GM12878 (cell line): ENCODE measurements around the gene EMP3. TPM values are rescaled to one million over a fixed set of nuclear protein-coding genes. Genes with fewer than 3 reads are reported as not detected.
A peak's percentile ranks its signal among the peaks of the same experiment; 100 is the strongest.

Experiments
- ATAC-seq: fragments of 200-7000 bp; cut with Tn5 transposase; 3 replicates; pipeline ENCODE4 v1.9.1; 2020; ENCODE audit warnings: mild to moderate bottlenecking, moderate library complexity
- BruUV-seq: library from RNA; stranded (reverse); fragments of 400-500 nt; replicated peaks from 2 replicates; lab custom pipeline; 2021; lab: Mats Ljungman, UMichigan
- CTCF ChIA-PET: fragments of 300-600 bp; sonication (Branson Sonifier 250); formaldehyde crosslinking; extraction: SDS; loops from one replicate; lab custom pipeline; 2021; ENCODE audit warnings: inconsistent platforms; lab: Yijun Ruan, JAX
- POLR2A ChIA-PET: fragments of 350-600 bp; formaldehyde crosslinking; extraction: SDS; loops from one replicate; lab custom pipeline; 2021; ENCODE audit warnings: inconsistent platforms; lab: Charles Lee
- RAD21 ChIA-PET: fragments of 300-600 bp; sonication (Branson Sonifier 250); formaldehyde crosslinking; loops from one replicate; lab custom pipeline; 2023; ENCODE audit warnings: antibody characterized with exemption; ENCODE audit not compliant: unreplicated experiment; lab: Charles Lee
- SMC1A ChIA-PET: fragments of 300-600 bp; sonication (Branson Sonifier 250); formaldehyde crosslinking; loops from one replicate; lab custom pipeline; 2023; ENCODE audit not compliant: unreplicated experiment, uncharacterized antibody; lab: Charles Lee
- DNase-seq: peaks from one replicate; pipeline ENCODE4 v3.0.0-alpha.2; 2011; ENCODE audit warnings: low read depth, low spot score
- FAIRE-seq: peaks from 3 replicates; lab custom pipeline; 2011; peaks lifted over from hg19 to GRCh38; lab: Jason Lieb, UNC
- H2AFZ ChIP-seq: 2 replicates; pipeline ENCODE4 v1.6.0; 2011; ENCODE audit warnings: low read depth, low read length, control low read depth; ENCODE audit not compliant: control insufficient read depth
- H3K27ac ChIP-seq: 2 replicates; pipeline ENCODE4 v1.5.1; 2011; ENCODE audit warnings: control low read depth; ENCODE audit not compliant: control insufficient read depth, insufficient read depth
- H3K27me3 ChIP-seq, 2 experiments: replicated peaks in 1 of 2; 2 replicates each; pipeline versions ENCODE4 v1.6.0 to v1.6.1; 2011; ENCODE audit warnings: low read length in 1 of 2; ENCODE audit not compliant: control insufficient read depth in 2 of 2, insufficient read depth in 2 of 2
- H3K36me3 ChIP-seq, 2 experiments: 2 replicates each; pipeline ENCODE4 v1.5.1; 2011; ENCODE audit warnings: low read length in 1 of 2; ENCODE audit not compliant: control insufficient read depth in 2 of 2, insufficient read depth in 2 of 2
- H3K4me1 ChIP-seq: 2 replicates; pipeline ENCODE4 v1.6.1; 2011; ENCODE audit warnings: mild to moderate bottlenecking, low read length, moderate library complexity, mixed read lengths; ENCODE audit not compliant: control insufficient read depth, insufficient read depth
- H3K4me2 ChIP-seq: 2 replicates; pipeline ENCODE4 v1.6.0; 2011; ENCODE audit warnings: control low read depth; ENCODE audit not compliant: control insufficient read depth, insufficient read depth
- H3K4me3 ChIP-seq: fragments of 200-600 bp; sonication (generic); 2 replicates; pipeline ENCODE4 v1.5.1; 2016
- H3K79me2 ChIP-seq: 2 replicates; pipeline ENCODE4 v1.6.0; 2011; ENCODE audit warnings: low read length; ENCODE audit not compliant: control insufficient read depth, insufficient read depth
- H3K9ac ChIP-seq: 2 replicates; pipeline ENCODE4 v1.8.0; 2011; ENCODE audit warnings: low read length, control low read depth, mixed read lengths; ENCODE audit not compliant: control insufficient read depth, insufficient read depth
- H3K9me3 ChIP-seq: replicated peaks from 3 replicates; pipeline ENCODE4 v1.5.1; 2011; ENCODE audit warnings: mild to moderate bottlenecking, low read length; ENCODE audit not compliant: control insufficient read depth, insufficient read depth
- H4K20me1 ChIP-seq: 2 replicates; pipeline ENCODE4 v1.6.0; 2011; ENCODE audit not compliant: control insufficient read depth, insufficient read depth
- BCL11A ChIP-seq: IDR thresholded peaks from 2 replicates; pipeline ENCODE4 v1.6.1; 2011; ENCODE audit warnings: low read depth, low read length
- BMI1 ChIP-seq: fragments of 450-650 bp; IDR thresholded peaks from 2 replicates; pipeline ENCODE4 v1.6.1; 2016; ENCODE audit warnings: mild to moderate bottlenecking, moderate library complexity, borderline replicate concordance
- CBFB ChIP-seq: IDR thresholded peaks from 2 replicates; pipeline ENCODE4 v1.6.1; 2016; ENCODE audit warnings: antibody characterized with exemption, low read depth
- KLF5 ChIP-seq: fragments of 450-650 bp; IDR thresholded peaks from 2 replicates; pipeline ENCODE4 v1.6.1; 2014; ENCODE audit warnings: mild to moderate bottlenecking; ENCODE audit not compliant: partially characterized antibody
- NFIC ChIP-seq: IDR thresholded peaks from 2 replicates; pipeline ENCODE4 v1.6.1; 2012; ENCODE audit warnings: low read depth, mild to moderate bottlenecking, inconsistent platforms, low read length, moderate library complexity
- NR2C1 ChIP-seq: fragments of 450-650 bp; IDR thresholded peaks from 2 replicates; pipeline ENCODE4 v1.6.1; 2017; ENCODE audit warnings: antibody characterized with exemption, mild to moderate bottlenecking, moderate library complexity
- NRF1 ChIP-seq: conservative IDR thresholded peaks from 2 replicates; pipeline ENCODE4 v1.6.1; 2011; ENCODE audit warnings: mild to moderate bottlenecking, low read depth, low read length, improper control_type of control experiment
- PBX3 ChIP-seq: IDR thresholded peaks from 2 replicates; pipeline ENCODE4 v1.6.1; 2011; ENCODE audit warnings: mild to moderate bottlenecking, low read depth, low read length, moderate library complexity; ENCODE audit not compliant: insufficient replicate concordance
- RB1 ChIP-seq: fragments of 450-650 bp; formaldehyde crosslinking; IDR thresholded peaks from 2 replicates; pipeline ENCODE4 v1.6.1; 2017; ENCODE audit warnings: mild to moderate bottlenecking, borderline replicate concordance
- RFX5 ChIP-seq: IDR thresholded peaks from 2 replicates; pipeline ENCODE4 v1.6.1; 2011; ENCODE audit warnings: low read depth, low read length, improper control_type of control experiment
- SMARCA5 ChIP-seq: fragments of 450-650 bp; IDR thresholded peaks from 2 replicates; pipeline ENCODE4 v1.6.1; 2017; ENCODE audit warnings: mild to moderate bottlenecking
- SMC3 ChIP-seq: IDR thresholded peaks from 2 replicates; pipeline ENCODE4 v1.6.1; 2011; ENCODE audit warnings: low read length, improper control_type of control experiment, borderline replicate concordance
- SP1 ChIP-seq: IDR thresholded peaks from one replicate; pipeline ENCODE4 v1.6.1; 2011; ENCODE audit warnings: low read depth, low read length
- SREBF1 ChIP-seq: IDR thresholded peaks from 2 replicates; pipeline ENCODE4 v1.6.1; 2012; ENCODE audit warnings: mild to moderate bottlenecking, low read length
- TBL1XR1 ChIP-seq: IDR thresholded peaks from 2 replicates; pipeline ENCODE4 v1.6.1; 2012; ENCODE audit warnings: low read depth, low read length, improper control_type of control experiment
- YY1 ChIP-seq: IDR thresholded peaks from 2 replicates; pipeline ENCODE4 v1.6.1; 2011; ENCODE audit warnings: low read depth, mild to moderate bottlenecking, low read length
- ZNF622 ChIP-seq: fragments of 450-650 bp; IDR thresholded peaks from 2 replicates; pipeline ENCODE4 v1.6.1; 2017; ENCODE audit warnings: mild to moderate bottlenecking, inconsistent platforms
- WGBS: methylation state at CpG from one replicate; pipeline ENCODE4 v1.1.6; 2016; ENCODE audit warnings: low lambda C conversion rate; ENCODE audit not compliant: insufficient replicate concordance, insufficient coverage; ENCODE audit errors: missing lambda C conversion rate; 5-methylcytosine and 5-hydroxymethylcytosine counted together
- in situ Hi-C: fragments of 300-500 bp; cut with MboI; formaldehyde crosslinking; loops from 9 replicates; pipeline ENCODE4 v1.14.3; 2018; ENCODE audit warnings: mixed read lengths
- intact Hi-C: fragments of 100-400 bp; cut with micrococcal nuclease; formaldehyde crosslinking; loops from one replicate; pipeline ENCODE4 v1.14.2; 2022; ENCODE audit not compliant: unreplicated experiment
- polyA plus RNA-seq, 11 experiments: library from polyadenylated mRNA; depleted of rRNA in 4 of 11; unstranded in 6 of 11; stranded (reverse) in 5 of 11; fragments of >200 nt; fragmentation: Nextera tagmentation in 4 of 11; fragmentation: Illumina TruSeq in 1 of 11; extraction: Ambion mirVana in 4 of 11; extraction: Trizol in 1 of 11; gene quantifications; 1 replicate in 1 of 11; 2 replicates in 10 of 11; pipeline versions ENCODE4 v1.2.1 to v1.2.3, GENCODE V29; 2011 to 2016; ENCODE audit warnings: inconsistent platforms in 2 of 11, missing spikeins in 2 of 11, low read depth in 1 of 11
- total RNA-seq, 4 experiments: library from RNA; depleted of rRNA in 3 of 4; stranded (reverse); fragments of >200 nt in 3 of 4; fragmentation: Illumina TruSeq in 1 of 4; extraction: Trizol in 1 of 4; gene quantifications; 2 replicates each; pipeline versions ENCODE4 v1.2.1 to v1.2.3, GENCODE V29; 2013 to 2021
- TF ChIP-seq, protein P1 (sequence below): IDR thresholded peaks from 2 replicates; pipeline ENCODE4 v1.6.1; 2012; ENCODE audit warnings: low read depth, low read length, improper control_type of control experiment
- TF ChIP-seq, protein P2 (sequence below): IDR thresholded peaks from 2 replicates; pipeline ENCODE4 v1.6.1; 2011; ENCODE audit warnings: low read depth, mild to moderate bottlenecking, low read length, moderate library complexity, borderline replicate concordance; ENCODE audit errors: extremely low read depth
- TF ChIP-seq, protein P3 (sequence below), 3 experiments: IDR thresholded peaks in 2 of 3; conservative IDR thresholded peaks in 1 of 3; 2 replicates each; pipeline ENCODE4 v1.5.1; 2011; ENCODE audit warnings: low read depth in 3 of 3, low read length in 3 of 3, mild to moderate bottlenecking in 3 of 3, control low read depth in 2 of 3, moderate library complexity in 2 of 3, inconsistent platforms in 1 of 3, mixed read lengths in 1 of 3; ENCODE audit not compliant: control insufficient read depth in 2 of 3, insufficient read depth in 1 of 3; ENCODE audit errors: extremely low read depth in 1 of 3

The EMP3 gene
- total and polyA plus RNA-seq, 10 of the 15 experiments (the other 5 are each of a cell fraction or from before 2014, with no cell fraction given) = 53.2 to 224 (median 134) TPM

DNA sequence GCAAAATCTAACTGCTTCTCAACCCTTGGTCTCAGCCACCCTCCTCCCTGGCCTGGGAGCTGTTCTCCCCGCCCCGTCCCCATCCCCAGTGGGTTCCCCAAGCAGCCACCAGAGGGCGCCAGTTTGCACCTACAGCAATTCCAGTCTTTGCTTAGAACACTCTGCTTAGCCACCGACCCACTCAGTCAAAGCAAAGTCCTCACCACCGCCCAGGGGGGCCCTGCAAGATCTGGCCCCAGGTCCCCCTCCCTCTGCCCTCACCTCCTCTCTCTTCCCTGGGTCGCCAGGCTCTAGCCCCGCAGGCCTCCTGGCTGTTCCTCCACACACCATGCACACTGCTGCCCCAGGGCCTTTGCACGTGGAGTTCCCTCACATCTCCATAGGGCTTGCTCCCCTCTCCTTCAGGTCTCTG lies 26.0 kb downstream of the EMP3 start:
- H3K27ac ChIP-seq = no peak overlapping the region
- RAD21 ChIA-PET = interaction anchor here (0.7 to 1.3 kb wide), 6 partner anchors 11 to 258 kb away, joined by 3 to 10 read pairs (median 4); partner anchors contain the start of genes SYNGR4 and TMEM143
- H3K36me3 ChIP-seq = no peaks in the 10 kb centered on the region; a peak in 1 of 4 replicates
- POLR2A ChIA-PET = interaction anchor here (0.8 to 1.6 kb wide), 2 partner anchors 10 to 12 kb away, joined by 3 to 6 read pairs; partner anchors contain the start of genes SYNGR4 and TMEM143
- H4K20me1 ChIP-seq = no peaks in the 10 kb centered on the region
- intact Hi-C loops (loop anchor here (1.0 to 2.0 kb wide), 2 partner anchors 94 to 233 kb away; partner anchors contain the start of gene GRWD1), in situ Hi-C loops (no loop called here)
- WGBS = 20% methylated on average over 6 of the region's 8 CpGs
- H3K79me2 ChIP-seq = no peaks in the 10 kb centered on the region
- H3K4me2 ChIP-seq = no peak overlapping the region
- SMC1A ChIA-PET = interaction anchor here (1.0 to 1.3 kb wide), 3 partner anchors 9 to 233 kb away, joined by 3 to 8 read pairs (median 4); no protein-coding TSS in a partner anchor
- no peaks in the 10 kb centered on the region for H3K9me3 ChIP-seq
- ATAC-seq (peak; percentile 100), DNase-seq (no peak), FAIRE-seq (no peak)
- no peak overlapping the region for H2AFZ ChIP-seq
- H3K4me1 ChIP-seq = no peaks in the 10 kb centered on the region
- CTCF ChIA-PET = interaction anchor here (0.6 to 3.3 kb wide), 7 partner anchors 9 to 257 kb away, joined by 3 to 21 read pairs (median 5); partner anchors contain the start of genes KDELR1, SYNGR4 and TMEM143
- BruUV-seq = no TSS peak
- no peaks in the 10 kb centered on the region for H3K27me3 ChIP-seq
- H3K4me3 ChIP-seq = no peak overlapping the region
- H3K9ac ChIP-seq = no peak overlapping the region
- TF ChIP-seq SP1 (no peak), CBFB (no peak), TBL1XR1 (no peak), RB1 (no peak), BMI1 (no peak), YY1 (0 out of 2 replicates have a peak, but pooled peaks have one; percentile 37), NFIC (no peak), BCL11A (no peak), RFX5 (no peak), SMC3 (peak; percentile 67), SMARCA5 (0 out of 2 replicates have a peak, but pooled peaks have one; percentile 60), SREBF1 (no peak), KLF5 (no peak), NRF1 (no peak), ZNF622 (no peak), NR2C1 (no peak), PBX3 (no peak)
- TF ChIP-seq, protein P1, sequence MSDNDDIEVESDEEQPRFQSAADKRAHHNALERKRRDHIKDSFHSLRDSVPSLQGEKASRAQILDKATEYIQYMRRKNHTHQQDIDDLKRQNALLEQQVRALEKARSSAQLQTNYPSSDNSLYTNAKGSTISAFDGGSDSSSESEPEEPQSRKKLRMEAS = no peak
- TF ChIP-seq, protein P2, sequence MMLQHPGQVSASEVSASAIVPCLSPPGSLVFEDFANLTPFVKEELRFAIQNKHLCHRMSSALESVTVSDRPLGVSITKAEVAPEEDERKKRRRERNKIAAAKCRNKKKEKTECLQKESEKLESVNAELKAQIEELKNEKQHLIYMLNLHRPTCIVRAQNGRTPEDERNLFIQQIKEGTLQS = no peak
- TF ChIP-seq, protein P3, sequence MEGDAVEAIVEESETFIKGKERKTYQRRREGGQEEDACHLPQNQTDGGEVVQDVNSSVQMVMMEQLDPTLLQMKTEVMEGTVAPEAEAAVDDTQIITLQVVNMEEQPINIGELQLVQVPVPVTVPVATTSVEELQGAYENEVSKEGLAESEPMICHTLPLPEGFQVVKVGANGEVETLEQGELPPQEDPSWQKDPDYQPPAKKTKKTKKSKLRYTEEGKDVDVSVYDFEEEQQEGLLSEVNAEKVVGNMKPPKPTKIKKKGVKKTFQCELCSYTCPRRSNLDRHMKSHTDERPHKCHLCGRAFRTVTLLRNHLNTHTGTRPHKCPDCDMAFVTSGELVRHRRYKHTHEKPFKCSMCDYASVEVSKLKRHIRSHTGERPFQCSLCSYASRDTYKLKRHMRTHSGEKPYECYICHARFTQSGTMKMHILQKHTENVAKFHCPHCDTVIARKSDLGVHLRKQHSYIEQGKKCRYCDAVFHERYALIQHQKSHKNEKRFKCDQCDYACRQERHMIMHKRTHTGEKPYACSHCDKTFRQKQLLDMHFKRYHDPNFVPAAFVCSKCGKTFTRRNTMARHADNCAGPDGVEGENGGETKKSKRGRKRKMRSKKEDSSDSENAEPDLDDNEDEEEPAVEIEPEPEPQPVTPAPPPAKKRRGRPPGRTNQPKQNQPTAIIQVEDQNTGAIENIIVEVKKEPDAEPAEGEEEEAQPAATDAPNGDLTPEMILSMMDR (IDR thresholded peaks at IDR 0.05 in 2 of 3, conservative IDR thresholded peaks at IDR 0.05 in 1 of 3; ENCODE audit: control insufficient read depth in 2 of 3, extremely low read depth in 1 of 3, insufficient read depth in 1 of 3, low read depth in 3 of 3, low read length in 3 of 3) = peak; percentile 71 to 93 (median 90)
